ENCODE results near the gene HSPA12B. TPM values are rescaled to one million over a fixed set of nuclear protein-coding genes. Genes with fewer than 3 reads are reported as not detected.

HSPA12B gene
- total and polyA plus RNA-seq, 2 of the 4 experiments (the other 2 are of a cell fraction): not detected

- Histone ChIP-seq H3K9me3 (ENCODE audit: control insufficient read depth, insufficient read depth, low read length) (no peaks in the 10 kb centered on the region), H3K79me1 (ENCODE audit: low read depth in 1 of 2, low read length in 2 of 2) (no peaks in the 10 kb centered on the region), H3K4me3 (ENCODE audit: insufficient read depth, low read depth, low read length) (no peak overlapping the region), H3K27ac (ENCODE audit: insufficient read depth, low read length) (no peak overlapping the region), H3K14ac (replicated peaks; ENCODE audit: low read depth, low read length) (no peak overlapping the region), H4K5ac (ENCODE audit: low read depth, low read length) (no peak overlapping the region), H4K91ac (ENCODE audit: insufficient read depth, low read depth, low read length) (no peak overlapping the region), H3K23ac (ENCODE audit: low read depth, low read length) (no peak overlapping the region), H3K18ac (ENCODE audit: low read depth, low read length) (no peak overlapping the region), H2AK9ac (replicated peaks; ENCODE audit: low read depth, low read length, poor library complexity) (no peak overlapping the region), H2BK5ac (ENCODE audit: low read depth, low read length, poor library complexity, severe bottlenecking) (no peak overlapping the region), H2BK120ac (ENCODE audit: low read depth, low read length) (no peak overlapping the region), H2AK5ac (ENCODE audit: low read depth, low read length) (no peak overlapping the region), H2BK15ac (ENCODE audit: low read depth, low read length) (no peak overlapping the region), H3K56ac (ENCODE audit: extremely low read depth, insufficient read depth, low read length) (no peak overlapping the region), H2BK20ac (ENCODE audit: low read depth, low read length) (no peak overlapping the region), H3K9me1 (ENCODE audit: insufficient read depth, low read length) (peaks cover 5% of the 10 kb centered on the region), H3K4ac (ENCODE audit: low read depth, low read length) (no peak overlapping the region), H3K9ac (ENCODE audit: low read depth, low read length) (no peak overlapping the region), H3K27me3 (ENCODE audit: control insufficient read depth, insufficient read depth, low read length) (no peaks in the 10 kb centered on the region; the same call in 1 of the 2 replicates), H4K20me1 (ENCODE audit: insufficient read depth, low read length) (0 out of 2 replicates have a peak, but pooled peaks cover 6% of the 10 kb centered on the region), H3K4me2 (ENCODE audit: low read depth, low read length) (no peak overlapping the region), H3K4me1 (ENCODE audit: control insufficient read depth, insufficient read depth, low read length) (no peaks in the 10 kb centered on the region), H3K36me3 (ENCODE audit: control insufficient read depth, insufficient read depth, low read length) (peaks cover 10% of the 10 kb centered on the region), H2AFZ (replicated peaks; ENCODE audit: low read length, poor library complexity) (peak overlapping the region; percentile 51), H4K8ac (ENCODE audit: low read depth in 2 of 2, low read length in 2 of 2) (no peak overlapping the region)
- in situ Hi-C loops (cut with MboI; ENCODE audit: low sequenced_read_pairs) (no loop called here), intact Hi-C loops (cut with micrococcal nuclease) (no loop called here), dilution Hi-C loops (cut with HindIII; ENCODE audit: low sequenced_read_pairs, unreplicated experiment) (no loop called here)
- no TSS peak for BruUV-seq (replicated peaks)
- ChIA-PET POLR2A (ENCODE audit: unreplicated experiment) (no interaction called here), CTCF (interaction anchor here (0.6 kb wide), 1 partner anchor 38 kb away, joined by 3 read pairs; no protein-coding TSS in a partner anchor)
- WGBS, 2 experiments (ENCODE audit: extremely low coverage in 2 of 2, insufficient read length in 1 of 2): 95% methylated on average over 8 of the region's 16 CpGs; no CpG with 5 or more reads in 1 of the 2 experiments
- ATAC-seq (ENCODE audit: low read depth): no peak
- no peak for TF ChIP-seq CHD1 (IDR thresholded peaks at IDR 0.05; ENCODE audit: low read depth, low read length)
- TF ChIP-seq SMC3 (IDR thresholded peaks at IDR 0.05; ENCODE audit: low read depth, low read length): no peak
- no peak for TF ChIP-seq POLR2A (IDR thresholded peaks at IDR 0.05; ENCODE audit: low read depth, low read length)
- TF ChIP-seq MXI1 (IDR thresholded peaks at IDR 0.05; ENCODE audit: borderline replicate concordance, low read depth, low read length): no peak
- no peak for TF ChIP-seq RFX5 (IDR thresholded peaks at IDR 0.05; ENCODE audit: low read depth, low read length)
- no peak for TF ChIP-seq NFE2L2 (IDR thresholded peaks at IDR 0.05; ENCODE audit: low read depth, low read length)
- no peak for TF ChIP-seq MAFK (IDR thresholded peaks at IDR 0.05; ENCODE audit: low read depth, low read length)
- TF ChIP-seq MAZ (IDR thresholded peaks at IDR 0.05; ENCODE audit: borderline replicate concordance, low read depth, low read length): no peak
- DNase-seq: no peak
Measured at GRCh38 chr20:3754276-3754630, 21.8 kb downstream of the HSPA12B start.

Data from IMR-90 (cell line).